ENCODE results near the gene PRRG2.

The PRRG2 gene

DNA sequence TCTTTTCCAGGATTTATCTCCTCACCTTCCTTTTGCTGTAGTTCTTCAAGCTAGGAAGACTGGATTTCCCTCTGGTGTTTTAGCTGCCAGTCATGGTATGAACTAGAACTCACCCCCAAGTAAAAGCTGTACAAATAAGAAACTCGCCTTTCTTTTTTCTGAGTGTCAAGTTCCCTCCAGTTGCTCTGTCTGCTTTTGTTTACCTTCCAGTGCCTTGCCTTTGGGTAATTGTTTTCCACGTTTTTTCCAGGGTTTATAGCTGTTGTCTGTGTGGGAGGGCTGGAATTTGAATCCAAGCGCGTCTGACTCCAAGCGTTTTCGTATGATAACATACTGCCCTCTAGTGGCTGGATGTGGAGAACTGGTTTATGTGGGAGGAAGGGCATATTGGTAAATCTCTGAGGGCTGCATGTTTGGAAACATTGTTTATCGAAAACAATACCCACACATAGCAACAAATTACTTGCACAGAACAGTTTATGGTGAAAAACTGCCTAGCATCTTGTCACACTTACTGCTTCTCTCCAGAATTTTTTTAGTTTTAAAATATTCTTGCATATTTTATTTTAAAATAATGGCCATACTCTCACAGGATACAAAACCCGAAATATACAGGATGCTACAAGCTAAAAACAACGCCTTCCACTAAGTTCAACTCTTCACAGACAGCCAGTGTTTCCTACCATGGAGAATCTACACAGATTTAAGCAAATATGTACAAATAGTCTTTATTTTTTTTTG lies 34.1 kb upstream of the PRRG2 start (continued):
- TF ChIP-seq ELK4 (IDR thresholded peaks at IDR 0.05; ENCODE audit: borderline replicate concordance, low read depth, low read length) (no peak), TSHZ1 (tag by site-specific recombination; IDR thresholded peaks at IDR 0.05; ENCODE audit: borderline replicate concordance) (no peak), ZNF843 (tag by site-specific recombination; IDR thresholded peaks at IDR 0.05) (no peak), ZNF658 (tag by site-specific recombination; IDR thresholded peaks at IDR 0.05) (no peak), RBAK (tag by site-specific recombination; IDR thresholded peaks at IDR 0.05) (no peak), SCRT1 (tag by site-specific recombination; IDR thresholded peaks at IDR 0.05; ENCODE audit: borderline replicate concordance) (no peak), ZBTB49 (tag by site-specific recombination; IDR thresholded peaks at IDR 0.05; ENCODE audit: low read depth) (no peak), ZSCAN30 (tag by site-specific recombination; IDR thresholded peaks at IDR 0.05) (peak; percentile 58; the same call in 1 of the 2 replicates), SCRT2 (tag by site-specific recombination; IDR thresholded peaks at IDR 0.05) (no peak), OVOL3 (tag by site-specific recombination; IDR thresholded peaks at IDR 0.05) (no peak), ZNF433 (tag by site-specific recombination; IDR thresholded peaks at IDR 0.05; ENCODE audit: low read depth) (no peak), ZNF354C (tag by site-specific recombination; IDR thresholded peaks at IDR 0.05; ENCODE audit: borderline replicate concordance, low read depth) (no peak), ZNF585B (tag by site-specific recombination; IDR thresholded peaks at IDR 0.05) (no peak), ZBTB7A (tag by site-specific recombination; IDR thresholded peaks at IDR 0.05; ENCODE audit: low read depth) (no peak), ZNF175 (tag by site-specific recombination; IDR thresholded peaks at IDR 0.05) (no peak), ZNF555 (tag by site-specific recombination; conservative IDR thresholded peaks at IDR 0.05) (no peak), KLF9 (tag by site-specific recombination; IDR thresholded peaks at IDR 0.05; ENCODE audit: low read depth) (no peak), ZSCAN23 (tag by site-specific recombination; IDR thresholded peaks at IDR 0.05) (no peak), ZNF664 (tag by site-specific recombination; IDR thresholded peaks at IDR 0.05) (no peak)
- TF ChIP-seq, protein P1, sequence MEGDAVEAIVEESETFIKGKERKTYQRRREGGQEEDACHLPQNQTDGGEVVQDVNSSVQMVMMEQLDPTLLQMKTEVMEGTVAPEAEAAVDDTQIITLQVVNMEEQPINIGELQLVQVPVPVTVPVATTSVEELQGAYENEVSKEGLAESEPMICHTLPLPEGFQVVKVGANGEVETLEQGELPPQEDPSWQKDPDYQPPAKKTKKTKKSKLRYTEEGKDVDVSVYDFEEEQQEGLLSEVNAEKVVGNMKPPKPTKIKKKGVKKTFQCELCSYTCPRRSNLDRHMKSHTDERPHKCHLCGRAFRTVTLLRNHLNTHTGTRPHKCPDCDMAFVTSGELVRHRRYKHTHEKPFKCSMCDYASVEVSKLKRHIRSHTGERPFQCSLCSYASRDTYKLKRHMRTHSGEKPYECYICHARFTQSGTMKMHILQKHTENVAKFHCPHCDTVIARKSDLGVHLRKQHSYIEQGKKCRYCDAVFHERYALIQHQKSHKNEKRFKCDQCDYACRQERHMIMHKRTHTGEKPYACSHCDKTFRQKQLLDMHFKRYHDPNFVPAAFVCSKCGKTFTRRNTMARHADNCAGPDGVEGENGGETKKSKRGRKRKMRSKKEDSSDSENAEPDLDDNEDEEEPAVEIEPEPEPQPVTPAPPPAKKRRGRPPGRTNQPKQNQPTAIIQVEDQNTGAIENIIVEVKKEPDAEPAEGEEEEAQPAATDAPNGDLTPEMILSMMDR (tag by site-specific recombination; IDR thresholded peaks at IDR 0.05): peak; percentile 68
- TF ChIP-seq, protein P2, sequence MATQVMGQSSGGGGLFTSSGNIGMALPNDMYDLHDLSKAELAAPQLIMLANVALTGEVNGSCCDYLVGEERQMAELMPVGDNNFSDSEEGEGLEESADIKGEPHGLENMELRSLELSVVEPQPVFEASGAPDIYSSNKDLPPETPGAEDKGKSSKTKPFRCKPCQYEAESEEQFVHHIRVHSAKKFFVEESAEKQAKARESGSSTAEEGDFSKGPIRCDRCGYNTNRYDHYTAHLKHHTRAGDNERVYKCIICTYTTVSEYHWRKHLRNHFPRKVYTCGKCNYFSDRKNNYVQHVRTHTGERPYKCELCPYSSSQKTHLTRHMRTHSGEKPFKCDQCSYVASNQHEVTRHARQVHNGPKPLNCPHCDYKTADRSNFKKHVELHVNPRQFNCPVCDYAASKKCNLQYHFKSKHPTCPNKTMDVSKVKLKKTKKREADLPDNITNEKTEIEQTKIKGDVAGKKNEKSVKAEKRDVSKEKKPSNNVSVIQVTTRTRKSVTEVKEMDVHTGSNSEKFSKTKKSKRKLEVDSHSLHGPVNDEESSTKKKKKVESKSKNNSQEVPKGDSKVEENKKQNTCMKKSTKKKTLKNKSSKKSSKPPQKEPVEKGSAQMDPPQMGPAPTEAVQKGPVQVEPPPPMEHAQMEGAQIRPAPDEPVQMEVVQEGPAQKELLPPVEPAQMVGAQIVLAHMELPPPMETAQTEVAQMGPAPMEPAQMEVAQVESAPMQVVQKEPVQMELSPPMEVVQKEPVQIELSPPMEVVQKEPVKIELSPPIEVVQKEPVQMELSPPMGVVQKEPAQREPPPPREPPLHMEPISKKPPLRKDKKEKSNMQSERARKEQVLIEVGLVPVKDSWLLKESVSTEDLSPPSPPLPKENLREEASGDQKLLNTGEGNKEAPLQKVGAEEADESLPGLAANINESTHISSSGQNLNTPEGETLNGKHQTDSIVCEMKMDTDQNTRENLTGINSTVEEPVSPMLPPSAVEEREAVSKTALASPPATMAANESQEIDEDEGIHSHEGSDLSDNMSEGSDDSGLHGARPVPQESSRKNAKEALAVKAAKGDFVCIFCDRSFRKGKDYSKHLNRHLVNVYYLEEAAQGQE (tag by site-specific recombination; IDR thresholded peaks at IDR 0.05): no peak
- TF ChIP-seq, protein P3, sequence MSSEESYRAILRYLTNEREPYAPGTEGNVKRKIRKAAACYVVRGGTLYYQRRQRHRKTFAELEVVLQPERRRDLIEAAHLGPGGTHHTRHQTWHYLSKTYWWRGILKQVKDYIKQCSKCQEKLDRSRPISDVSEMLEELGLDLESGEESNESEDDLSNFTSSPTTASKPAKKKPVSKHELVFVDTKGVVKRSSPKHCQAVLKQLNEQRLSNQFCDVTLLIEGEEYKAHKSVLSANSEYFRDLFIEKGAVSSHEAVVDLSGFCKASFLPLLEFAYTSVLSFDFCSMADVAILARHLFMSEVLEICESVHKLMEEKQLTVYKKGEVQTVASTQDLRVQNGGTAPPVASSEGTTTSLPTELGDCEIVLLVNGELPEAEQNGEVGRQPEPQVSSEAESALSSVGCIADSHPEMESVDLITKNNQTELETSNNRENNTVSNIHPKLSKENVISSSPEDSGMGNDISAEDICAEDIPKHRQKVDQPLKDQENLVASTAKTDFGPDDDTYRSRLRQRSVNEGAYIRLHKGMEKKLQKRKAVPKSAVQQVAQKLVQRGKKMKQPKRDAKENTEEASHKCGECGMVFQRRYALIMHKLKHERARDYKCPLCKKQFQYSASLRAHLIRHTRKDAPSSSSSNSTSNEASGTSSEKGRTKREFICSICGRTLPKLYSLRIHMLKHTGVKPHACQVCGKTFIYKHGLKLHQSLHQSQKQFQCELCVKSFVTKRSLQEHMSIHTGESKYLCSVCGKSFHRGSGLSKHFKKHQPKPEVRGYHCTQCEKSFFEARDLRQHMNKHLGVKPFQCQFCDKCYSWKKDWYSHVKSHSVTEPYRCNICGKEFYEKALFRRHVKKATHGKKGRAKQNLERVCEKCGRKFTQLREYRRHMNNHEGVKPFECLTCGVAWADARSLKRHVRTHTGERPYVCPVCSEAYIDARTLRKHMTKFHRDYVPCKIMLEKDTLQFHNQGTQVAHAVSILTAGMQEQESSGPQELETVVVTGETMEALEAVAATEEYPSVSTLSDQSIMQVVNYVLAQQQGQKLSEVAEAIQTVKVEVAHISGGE (tag by site-specific recombination; conservative IDR thresholded peaks at IDR 0.05; ENCODE audit: low read depth): no peak

All from HEK293 (cell line).